GM18907 (cell line): ENCODE results near the gene SUPT3H.

Experiments used
- ATAC-seq: cut with Tn5 transposase; IDR thresholded peaks from one replicate; pipeline ENCODE4 v1.9.1; 2021; ENCODE audit warnings: mild to moderate bottlenecking, moderate library complexity; ENCODE audit not compliant: unreplicated experiment

SUPT3H gene

DNA sequence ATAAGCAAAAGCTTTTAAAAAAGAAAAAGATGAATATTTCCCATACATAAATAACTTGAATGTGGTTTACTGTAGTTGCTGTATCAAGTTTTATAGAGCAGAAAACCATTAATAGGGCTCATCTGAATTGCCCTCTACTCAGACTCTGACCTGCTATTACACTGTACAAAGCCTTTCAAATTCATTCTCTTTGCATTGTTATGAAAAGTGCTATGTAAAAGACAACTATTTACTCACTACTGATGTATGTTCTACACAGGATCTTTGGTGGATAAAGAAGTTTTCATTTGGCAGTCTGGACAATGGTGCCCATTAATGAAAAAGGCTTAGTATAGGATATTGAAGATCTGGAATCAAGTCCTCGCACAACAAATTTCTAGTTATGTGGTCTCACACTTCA lies 248.7 kb downstream of the SUPT3H start:
- no peak for ATAC-seq

DNA sequence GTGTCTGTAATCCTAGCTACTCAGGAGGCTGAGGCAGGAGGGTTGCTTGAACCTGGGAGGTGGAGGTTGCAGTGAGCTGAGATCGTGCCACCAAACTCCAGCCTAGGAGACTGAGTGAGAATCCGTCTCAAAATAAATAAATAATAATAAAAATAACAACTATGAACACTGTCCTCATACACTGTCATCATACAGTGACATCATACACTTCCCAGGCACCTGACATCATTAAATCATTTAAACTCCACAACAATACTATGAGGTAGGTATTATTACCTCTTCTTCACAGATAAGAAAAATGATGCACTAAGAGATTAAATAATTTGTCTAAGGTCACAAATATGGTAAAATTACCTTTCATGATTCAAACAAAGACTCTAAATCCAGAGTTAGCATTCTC lies 250.5 kb downstream of the SUPT3H start:
- no peak for ATAC-seq

DNA sequence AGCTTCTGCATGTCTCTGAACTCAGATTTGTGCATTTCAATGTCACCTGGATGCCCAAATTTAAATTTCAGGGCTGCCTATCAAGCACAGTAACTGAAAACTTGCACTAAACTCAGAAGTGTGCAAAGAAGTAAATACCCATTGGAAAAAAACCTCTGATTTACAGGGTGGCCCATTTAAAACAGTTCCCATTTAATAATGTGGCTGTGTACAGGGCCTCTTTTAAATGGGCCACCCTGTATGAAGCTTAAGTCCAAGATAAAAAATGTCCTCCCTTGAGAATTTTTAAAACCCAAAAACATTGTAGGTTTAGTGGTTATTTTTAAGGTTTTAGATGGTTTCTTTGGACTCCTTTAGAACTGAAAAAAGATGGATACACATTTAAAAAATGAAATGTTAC lies 251.7 kb downstream of the SUPT3H start:
- ATAC-seq, result no peak

- no peak for ATAC-seq
Observed at GRCh38 chr6:45123023-45123422, 254.7 kb downstream of the SUPT3H start.

DNA sequence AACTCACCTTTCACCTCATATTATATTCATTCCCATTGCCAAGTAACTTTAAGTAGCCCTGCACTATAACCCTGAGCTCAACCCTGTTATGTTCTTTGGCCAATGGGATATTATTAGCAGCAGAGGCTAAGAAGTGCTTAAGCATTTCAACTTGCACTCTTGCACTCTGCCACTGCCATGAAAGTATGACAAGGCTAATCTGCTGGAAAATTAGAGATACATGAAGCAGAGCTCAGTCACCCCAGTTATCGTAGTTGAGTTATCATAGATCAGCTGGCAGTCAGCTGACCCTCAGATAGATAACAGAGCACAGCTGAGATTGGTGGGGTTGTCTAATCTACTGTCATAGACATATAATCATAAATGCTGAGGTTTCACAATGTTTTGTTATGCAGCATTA lies 259.0 kb downstream of the SUPT3H start:
- ATAC-seq, result no peak

- no peak for ATAC-seq
Observed at GRCh38 chr6:45116714-45117410, 260.9 kb downstream of the SUPT3H start.

DNA sequence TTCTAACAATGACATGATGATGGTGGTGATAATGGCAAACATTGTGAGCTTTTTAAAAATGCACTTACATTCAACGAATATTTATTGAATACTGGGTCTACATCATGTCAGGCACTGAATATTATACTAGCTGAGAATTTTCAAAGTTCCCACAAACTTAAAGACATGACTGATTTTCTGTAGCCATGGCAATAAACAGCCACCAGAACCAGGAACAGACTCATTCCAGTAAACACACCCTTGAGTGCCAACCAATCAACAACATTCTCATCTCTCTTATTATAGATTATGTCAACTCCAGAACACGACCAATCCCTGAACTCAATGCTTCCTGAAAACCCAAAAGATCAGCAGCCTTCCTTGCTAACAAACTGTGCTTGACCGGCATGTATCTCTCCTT lies 262.0 kb downstream of the SUPT3H start:
- no peak for ATAC-seq

- ATAC-seq, result no peak
Observed at GRCh38 chr6:45112711-45113110, 265.0 kb downstream of the SUPT3H start.

DNA sequence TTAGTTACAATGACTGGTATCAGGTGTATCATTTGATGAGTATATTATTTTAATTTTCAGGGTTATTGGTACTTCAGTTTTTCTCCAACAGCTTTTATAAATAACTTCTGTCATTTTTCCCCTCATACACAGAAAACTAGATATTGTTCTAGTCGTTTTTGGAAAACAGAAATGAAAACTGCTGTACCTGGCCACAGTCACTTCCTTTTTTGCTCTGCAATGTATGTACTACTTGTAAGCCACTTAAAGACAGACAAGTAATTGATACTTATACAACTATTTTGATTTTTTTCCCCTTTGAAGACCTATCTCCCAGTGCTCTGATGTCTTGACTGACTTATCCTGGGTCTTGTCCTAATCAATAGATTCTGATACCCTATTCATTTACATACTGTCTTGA lies 268.2 kb downstream of the SUPT3H start:
- ATAC-seq, result no peak

- ATAC-seq, result no peak
Observed at GRCh38 chr6:45105170-45105820, 272.4 kb downstream of the SUPT3H start.

DNA sequence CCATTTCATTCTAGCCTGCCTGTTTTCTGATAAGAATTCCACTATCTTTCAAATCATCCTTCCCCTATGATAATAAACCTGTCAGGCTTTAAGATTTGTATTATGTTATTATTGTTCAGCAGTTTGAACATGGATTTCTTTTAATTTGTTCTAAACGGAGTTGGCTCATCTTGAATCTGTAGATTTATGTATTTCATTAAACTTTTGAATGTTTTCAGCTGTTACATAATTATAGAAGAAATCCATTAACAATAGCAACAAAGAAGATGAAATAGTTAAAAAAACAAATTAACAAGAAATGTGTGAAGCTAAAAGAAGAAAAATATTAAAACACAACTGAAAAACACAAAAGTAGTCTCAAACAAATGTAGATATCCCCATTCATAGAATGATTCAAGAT lies 273.3 kb downstream of the SUPT3H start:
- no peak for ATAC-seq

- no peak for ATAC-seq
Observed at GRCh38 chr6:45098256-45098655, 279.5 kb downstream of the SUPT3H start.

DNA sequence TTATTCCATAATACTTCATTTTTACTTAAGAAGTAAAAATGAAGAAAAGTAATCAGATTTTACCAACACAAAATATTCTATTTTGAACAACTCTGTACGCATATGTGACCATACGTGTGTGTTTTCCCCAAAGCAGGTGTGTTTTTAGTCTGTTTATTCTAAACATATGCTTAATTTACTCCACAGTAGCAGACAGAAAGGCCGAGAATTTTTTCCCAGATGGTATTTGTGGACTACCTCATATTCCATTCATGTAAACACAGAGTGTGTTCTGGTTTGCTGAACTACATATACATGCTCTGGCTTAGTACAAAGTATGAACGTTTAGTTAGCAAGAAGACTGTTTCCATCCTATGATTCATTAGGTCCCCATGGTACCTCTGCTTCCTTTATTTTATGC lies 282.9 kb downstream of the SUPT3H start:
- no peak for ATAC-seq

- no peak for ATAC-seq
Observed at GRCh38 chr6:45092135-45092534, 285.6 kb downstream of the SUPT3H start.

DNA sequence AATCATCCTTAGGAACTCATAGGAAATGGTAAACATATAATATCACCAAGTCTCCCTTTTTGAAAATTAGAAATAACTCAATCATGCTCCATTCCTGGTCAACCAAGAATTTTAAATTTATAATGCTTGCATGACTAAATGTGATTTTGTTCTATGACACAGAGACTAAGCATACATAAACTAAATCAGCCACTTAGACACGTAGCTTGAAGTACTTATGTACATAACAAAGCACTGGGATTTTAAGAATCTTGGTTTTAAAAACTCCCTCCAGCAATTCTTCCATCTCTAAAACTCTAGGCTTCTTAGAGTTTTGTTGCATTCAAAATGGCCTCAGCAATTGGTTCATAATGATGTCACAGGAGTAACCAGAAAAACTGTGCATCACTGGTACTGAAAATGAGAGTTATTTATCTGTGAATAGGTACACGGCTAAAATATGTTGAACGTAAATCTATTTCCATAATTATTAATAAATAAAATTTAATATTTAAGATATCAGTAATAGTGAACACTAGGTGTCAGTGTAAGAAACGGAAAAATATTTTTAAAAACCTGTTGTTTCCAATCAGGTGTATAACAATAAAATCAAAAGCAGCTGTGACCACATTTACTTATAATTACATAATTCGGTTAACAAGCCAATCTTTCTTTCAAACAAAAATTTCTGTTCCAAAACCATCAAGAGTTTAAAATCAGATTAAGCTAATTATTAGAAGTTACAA lies 291.2 kb downstream of the SUPT3H start:
- ATAC-seq, result no peak

GRCh38 chr6:45084257-45084656 lies 293.5 kb downstream of the SUPT3H start:
- ATAC-seq, result no peak

- no peak for ATAC-seq
Observed at GRCh38 chr6:45082091-45082490, 295.6 kb downstream of the SUPT3H start.

GRCh38 chr6:45081634-45082033 lies 296.1 kb downstream of the SUPT3H start:
- ATAC-seq, result no peak

- no peak for ATAC-seq
Observed at GRCh38 chr6:45078432-45078831, 299.3 kb downstream of the SUPT3H start.

DNA sequence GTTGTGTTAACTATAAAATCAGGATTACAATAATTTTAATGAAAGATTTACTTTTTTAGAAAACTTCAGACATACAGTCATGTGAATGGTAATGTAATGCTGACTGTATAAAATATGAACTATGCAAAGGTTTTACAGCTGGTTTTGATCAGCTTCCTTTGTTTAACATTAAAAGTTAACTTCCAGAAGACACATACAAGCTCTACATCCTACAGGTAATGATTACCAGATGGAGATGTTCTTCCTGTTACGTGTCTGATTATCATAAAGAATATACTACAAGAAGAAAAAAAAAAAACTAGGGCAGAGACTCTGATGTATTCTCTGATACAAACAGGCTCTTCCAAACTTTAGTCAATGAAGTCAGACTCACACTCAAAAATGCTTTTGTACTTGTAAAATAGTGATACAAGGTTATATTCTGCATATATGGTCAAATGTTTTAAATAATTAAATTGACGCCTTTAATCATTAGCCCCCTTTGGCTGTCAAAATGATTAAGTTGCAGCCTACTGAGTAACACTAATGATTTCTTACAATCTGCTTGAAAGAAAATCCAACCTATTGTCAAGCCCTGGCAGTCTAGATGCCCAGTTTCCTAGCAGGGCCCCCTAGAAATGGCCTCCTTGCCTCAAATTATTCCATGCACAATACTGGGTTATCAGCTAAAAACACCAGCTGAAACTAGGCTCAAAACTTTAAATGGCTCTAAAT lies 301.4 kb downstream of the SUPT3H start:
- ATAC-seq, result no peak

GRCh38 chr6:45075246-45075645 lies 302.5 kb downstream of the SUPT3H start:
- ATAC-seq, result no peak

DNA sequence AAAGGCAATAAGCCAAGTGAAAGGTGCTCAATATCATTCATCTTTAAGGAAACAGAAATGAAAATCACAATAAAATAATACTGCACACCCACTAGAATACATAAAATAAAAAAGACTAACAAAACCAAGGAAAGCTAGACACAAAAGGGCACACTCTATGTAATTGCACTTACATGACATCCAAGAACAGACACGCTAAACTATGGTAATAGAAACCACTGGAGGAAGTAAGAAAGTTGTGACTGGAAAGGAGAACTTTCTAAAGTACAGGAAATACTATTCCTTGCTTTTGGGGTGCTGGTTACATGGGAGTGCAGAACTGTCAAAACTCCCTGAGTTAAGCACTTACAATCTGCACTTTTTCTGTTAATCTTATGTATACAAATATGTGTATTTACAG lies 303.3 kb downstream of the SUPT3H start:
- ATAC-seq, result no peak
